Breast epithelium (tissue), 3 donors: ENCODE measurements around the gene SLC35E4.

Source experiments
- POLR2AphosphoS5 ChIP-seq, 3 donors: sonication (generic); formaldehyde crosslinking; IDR thresholded peaks; one replicate each; pipeline ENCODE4 v1.6.1; 2017; ENCODE audit warnings: antibody characterized with exemption in 3 of 3
- TF ChIP-seq, protein P1 (sequence below), 3 donors: fragments of 450-650 bp; IDR thresholded peaks; one replicate each; pipeline ENCODE4 v1.5.1; 2016 to 2017; ENCODE audit warnings: antibody characterized with exemption in 3 of 3, mild to moderate bottlenecking in 3 of 3, moderate library complexity in 3 of 3

DNA sequence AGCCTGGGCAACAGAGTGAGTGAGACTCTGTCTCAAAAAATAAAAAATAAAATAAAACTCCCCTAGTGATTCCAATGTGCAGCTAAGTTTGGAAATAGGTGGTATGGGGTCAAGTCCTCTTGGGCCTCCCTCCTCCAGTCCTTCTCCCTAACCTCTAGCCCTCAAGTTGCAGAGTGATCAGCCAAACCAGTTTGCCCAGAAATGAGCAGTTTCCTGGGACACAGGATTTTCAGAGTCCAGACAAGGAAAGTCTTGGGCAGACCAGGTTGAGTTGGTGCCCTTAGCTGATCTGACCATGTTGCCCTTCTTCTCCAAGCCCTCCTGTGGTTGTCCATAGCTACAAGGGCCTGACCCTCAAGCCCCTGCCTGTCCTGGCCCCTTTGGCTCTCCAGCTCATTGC, 20.7 kb upstream of the SLC35E4 start:
- TF ChIP-seq, protein P1, sequence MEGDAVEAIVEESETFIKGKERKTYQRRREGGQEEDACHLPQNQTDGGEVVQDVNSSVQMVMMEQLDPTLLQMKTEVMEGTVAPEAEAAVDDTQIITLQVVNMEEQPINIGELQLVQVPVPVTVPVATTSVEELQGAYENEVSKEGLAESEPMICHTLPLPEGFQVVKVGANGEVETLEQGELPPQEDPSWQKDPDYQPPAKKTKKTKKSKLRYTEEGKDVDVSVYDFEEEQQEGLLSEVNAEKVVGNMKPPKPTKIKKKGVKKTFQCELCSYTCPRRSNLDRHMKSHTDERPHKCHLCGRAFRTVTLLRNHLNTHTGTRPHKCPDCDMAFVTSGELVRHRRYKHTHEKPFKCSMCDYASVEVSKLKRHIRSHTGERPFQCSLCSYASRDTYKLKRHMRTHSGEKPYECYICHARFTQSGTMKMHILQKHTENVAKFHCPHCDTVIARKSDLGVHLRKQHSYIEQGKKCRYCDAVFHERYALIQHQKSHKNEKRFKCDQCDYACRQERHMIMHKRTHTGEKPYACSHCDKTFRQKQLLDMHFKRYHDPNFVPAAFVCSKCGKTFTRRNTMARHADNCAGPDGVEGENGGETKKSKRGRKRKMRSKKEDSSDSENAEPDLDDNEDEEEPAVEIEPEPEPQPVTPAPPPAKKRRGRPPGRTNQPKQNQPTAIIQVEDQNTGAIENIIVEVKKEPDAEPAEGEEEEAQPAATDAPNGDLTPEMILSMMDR (IDR thresholded peaks at IDR 0.05): no peak
- TF ChIP-seq POLR2AphosphoS5 (IDR thresholded peaks at IDR 0.05): no peak
